OCI-LY3 (cell line): ENCODE results near the gene KIAA1671.

Source experiments
- CTCF ChIP-seq: fragments of 200-600, 300-600 bp; sonication (generic); IDR thresholded peaks from 2 replicates; pipeline ENCODE4 v1.5.1; 2014; ENCODE audit warnings: antibody characterized with exemption, low read length, low read depth
- EZH2phosphoT487 ChIP-seq: fragments of 200-600 bp; shearing (Covaris generic); IDR thresholded peaks from 2 replicates; pipeline ENCODE4 v1.6.1; 2018; ENCODE audit warnings: antibody characterized with exemption, mixed run types, low read depth

- no peak for TF ChIP-seq CTCF
- no peak for TF ChIP-seq EZH2phosphoT487
Measured at GRCh38 chr22:24962835-24963234, 10.3 kb downstream of the KIAA1671 start.
